Hepatocyte (in vitro differentiated cells): ENCODE measurements around the gene MRPL53. TPM values are rescaled to one million over a fixed set of nuclear protein-coding genes. Genes with fewer than 3 reads are reported as not detected.

Source experiments
- DNase-seq: peaks from one replicate; pipeline ENCODE4 v3.0.0-alpha.2; 2016; ENCODE audit warnings: low spot score
- H2AFZ ChIP-seq: fragments of 200-600 bp; sonication (generic); 2 replicates; pipeline ENCODE4 v1.6.0; 2016; ENCODE audit warnings: antibody characterized with exemption, mild to moderate bottlenecking
- H3K27ac ChIP-seq: fragments of 200-600 bp; sonication (generic); 2 replicates; pipeline ENCODE4 v1.5.1; 2016; ENCODE audit warnings: mild to moderate bottlenecking
- H3K27me3 ChIP-seq: fragments of 200-600 bp; sonication (generic); 2 replicates; pipeline ENCODE4 v1.6.1; 2016
- H3K36me3 ChIP-seq: fragments of 200-600 bp; sonication (generic); replicated peaks from 2 replicates; pipeline ENCODE4 v1.5.1; 2016; ENCODE audit warnings: low read depth; ENCODE audit not compliant: insufficient read depth
- H3K4me1 ChIP-seq: fragments of 200-600 bp; sonication (generic); 2 replicates; pipeline ENCODE4 v1.5.1; 2016; ENCODE audit warnings: mild to moderate bottlenecking, moderate library complexity; ENCODE audit not compliant: insufficient read depth
- H3K4me2 ChIP-seq: fragments of 200-600 bp; sonication (generic); 2 replicates; pipeline ENCODE4 v1.6.0; 2016
- H3K4me3 ChIP-seq: fragments of 200-600 bp; sonication (generic); 2 replicates; pipeline ENCODE4 v1.5.1; 2016; ENCODE audit warnings: mild to moderate bottlenecking
- H3K79me2 ChIP-seq: fragments of 200-600 bp; sonication (generic); 2 replicates; pipeline ENCODE4 v1.6.0; 2017; ENCODE audit warnings: mild to moderate bottlenecking
- H3K9me2 ChIP-seq: fragments of 200-600 bp; sonication (generic); replicated peaks from 2 replicates; pipeline ENCODE4 v1.6.0; 2017; ENCODE audit warnings: mild to moderate bottlenecking; ENCODE audit not compliant: insufficient read depth
- H3K9me3 ChIP-seq: fragments of 200-600 bp; sonication (generic); 2 replicates; pipeline ENCODE4 v1.5.1; 2016; ENCODE audit warnings: low read depth, mild to moderate bottlenecking
- H4K20me1 ChIP-seq: fragments of 200-600 bp; sonication (generic); 2 replicates; pipeline ENCODE4 v1.6.0; 2016; ENCODE audit warnings: mild to moderate bottlenecking; ENCODE audit not compliant: insufficient read depth, poor library complexity, severe bottlenecking
- EZH2 ChIP-seq: fragments of 200-600 bp; sonication (generic); IDR thresholded peaks from 2 replicates; pipeline ENCODE4 v1.6.1; 2016; ENCODE audit warnings: antibody characterized with exemption, mild to moderate bottlenecking, borderline replicate concordance
- EZH2phosphoT487 ChIP-seq: fragments of 200-600 bp; sonication (generic); IDR thresholded peaks from one replicate; pipeline ENCODE4 v1.6.1; 2018; ENCODE audit warnings: antibody characterized with exemption, mild to moderate bottlenecking, low read depth, moderate library complexity; ENCODE audit not compliant: unreplicated experiment, severe bottlenecking
- WGBS: methylation state at CpG from one replicate; pipeline ENCODE4 v1.1.6; 2016; ENCODE audit warnings: low lambda C conversion rate; ENCODE audit errors: missing lambda C conversion rate; 5-methylcytosine and 5-hydroxymethylcytosine counted together
- polyA plus RNA-seq: library from polyadenylated mRNA; unstranded; fragments of >200 nt; fragmentation: Nextera tagmentation; extraction: Ambion mirVana; gene quantifications from 2 replicates; pipeline ENCODE4 v1.2.1, GENCODE V29; 2016
- total RNA-seq: library from RNA; depleted of rRNA; stranded (reverse); fragments of >200 nt; gene quantifications from 2 replicates; pipeline ENCODE4 v1.2.3, GENCODE V29; 2014
- TF ChIP-seq, protein P1 (sequence below): fragments of 200-600 bp; sonication (generic); IDR thresholded peaks from 2 replicates; pipeline ENCODE4 v1.5.1; 2016; ENCODE audit warnings: antibody characterized with exemption, mild to moderate bottlenecking; ENCODE audit not compliant: poor library complexity

MRPL53 gene
- total and polyA plus RNA-seq, 2 experiments from 2014 or later: 23.4 to 95.9 TPM

DNA sequence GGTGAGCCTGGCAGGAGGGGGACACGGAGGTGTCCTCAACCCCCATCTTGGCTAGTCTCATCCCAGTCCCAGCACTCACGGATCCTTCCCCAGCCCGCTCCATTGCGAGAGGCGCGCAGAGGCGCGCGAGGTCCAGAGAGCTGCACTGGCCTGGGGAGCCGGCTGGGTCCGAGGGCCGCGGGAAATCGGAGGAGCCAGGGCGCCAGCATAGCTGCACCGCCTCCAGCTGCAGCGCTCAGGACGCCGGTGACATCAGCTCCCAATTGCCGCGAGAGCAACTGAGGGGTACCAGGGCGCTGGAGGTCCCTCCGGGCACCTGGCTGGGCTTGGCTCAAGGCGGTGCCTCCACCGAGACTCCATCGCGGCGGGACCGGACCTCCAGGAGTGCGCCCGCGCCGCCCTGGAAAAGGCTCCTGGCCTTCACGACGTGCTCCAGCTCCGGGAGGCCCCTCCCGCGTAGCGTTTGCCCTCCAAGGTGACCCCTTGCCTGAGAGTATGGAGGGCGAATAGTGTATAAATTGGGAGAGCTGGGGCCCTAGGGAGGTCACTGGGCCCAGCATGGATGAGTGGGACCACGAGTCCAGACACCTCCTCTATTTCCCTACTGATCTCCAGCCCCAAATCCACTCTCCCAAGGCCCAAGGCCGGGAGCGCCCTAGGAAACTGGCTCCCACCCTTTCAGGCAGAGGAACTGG, 36.2 kb downstream of the MRPL53 start:
- no peaks in the 10 kb centered on the region for H3K36me3 ChIP-seq
- WGBS: 98% methylated on average over 43 of the region's 43 CpGs
- H3K79me2 ChIP-seq: peaks cover 80% of the 10 kb centered on the region
- H3K4me2 ChIP-seq: no peak overlapping the region
- no peaks in the 10 kb centered on the region for H3K9me2 ChIP-seq
- DNase-seq: no peak
- H3K9me3 ChIP-seq: no peaks in the 10 kb centered on the region
- peaks cover 16% of the 10 kb centered on the region for H3K4me1 ChIP-seq
- TF ChIP-seq, protein P1, sequence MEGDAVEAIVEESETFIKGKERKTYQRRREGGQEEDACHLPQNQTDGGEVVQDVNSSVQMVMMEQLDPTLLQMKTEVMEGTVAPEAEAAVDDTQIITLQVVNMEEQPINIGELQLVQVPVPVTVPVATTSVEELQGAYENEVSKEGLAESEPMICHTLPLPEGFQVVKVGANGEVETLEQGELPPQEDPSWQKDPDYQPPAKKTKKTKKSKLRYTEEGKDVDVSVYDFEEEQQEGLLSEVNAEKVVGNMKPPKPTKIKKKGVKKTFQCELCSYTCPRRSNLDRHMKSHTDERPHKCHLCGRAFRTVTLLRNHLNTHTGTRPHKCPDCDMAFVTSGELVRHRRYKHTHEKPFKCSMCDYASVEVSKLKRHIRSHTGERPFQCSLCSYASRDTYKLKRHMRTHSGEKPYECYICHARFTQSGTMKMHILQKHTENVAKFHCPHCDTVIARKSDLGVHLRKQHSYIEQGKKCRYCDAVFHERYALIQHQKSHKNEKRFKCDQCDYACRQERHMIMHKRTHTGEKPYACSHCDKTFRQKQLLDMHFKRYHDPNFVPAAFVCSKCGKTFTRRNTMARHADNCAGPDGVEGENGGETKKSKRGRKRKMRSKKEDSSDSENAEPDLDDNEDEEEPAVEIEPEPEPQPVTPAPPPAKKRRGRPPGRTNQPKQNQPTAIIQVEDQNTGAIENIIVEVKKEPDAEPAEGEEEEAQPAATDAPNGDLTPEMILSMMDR: no peak
- no peak for TF ChIP-seq EZH2
- TF ChIP-seq EZH2phosphoT487: no peak
- no peak overlapping the region for H3K4me3 ChIP-seq
- no peak overlapping the region for H3K27ac ChIP-seq
- no peak overlapping the region for H2AFZ ChIP-seq
- H4K20me1 ChIP-seq: peaks cover 46% of the 10 kb centered on the region
- H3K27me3 ChIP-seq: no peaks in the 10 kb centered on the region

DNA sequence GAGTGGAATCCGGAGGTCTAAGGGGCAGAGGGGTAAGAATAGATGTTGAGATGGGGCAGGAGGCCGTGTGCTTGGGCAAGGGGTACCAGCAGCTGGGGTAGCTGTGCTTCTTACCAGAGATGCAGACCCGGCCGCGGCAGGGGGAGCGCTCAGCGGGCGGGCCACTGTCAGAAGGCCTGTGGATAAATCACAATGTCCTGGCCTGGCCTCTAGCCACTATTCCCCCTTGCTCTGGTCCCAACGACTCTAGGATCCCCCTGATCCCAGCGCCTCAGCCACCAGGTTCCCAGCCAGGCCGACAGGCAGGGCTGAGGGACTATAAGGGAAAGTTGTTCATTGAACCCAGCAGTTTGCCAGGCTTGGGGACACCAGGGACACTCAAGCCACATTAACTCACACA, 42.0 kb downstream of the MRPL53 start:
- Histone ChIP-seq H3K27ac (peak overlapping the region; percentile 69), H3K4me2 (no peak overlapping the region)
- TF ChIP-seq EZH2phosphoT487 (no peak), EZH2 (no peak)
- TF ChIP-seq, protein P1: no peak

GRCh38 chr2:74429487-74430451, 42.7 kb downstream of the MRPL53 start:
- Histone ChIP-seq H3K36me3 (no peaks in the 10 kb centered on the region), H3K27ac (peak overlapping the region; percentile 69), H3K27me3 (no peaks in the 10 kb centered on the region), H3K9me2 (no peaks in the 10 kb centered on the region), H3K4me1 (peaks cover 16% of the 10 kb centered on the region), H3K9me3 (no peaks in the 10 kb centered on the region), H3K79me2 (peaks cover 29% of the 10 kb centered on the region), H3K4me2 (no peak overlapping the region), H3K4me3 (no peak overlapping the region), H2AFZ (no peak overlapping the region), H4K20me1 (peaks cover 12% of the 10 kb centered on the region)
- TF ChIP-seq EZH2phosphoT487 (no peak), EZH2 (no peak)
- TF ChIP-seq, protein P1: no peak
- peak; percentile 54 for DNase-seq
- WGBS: 85% methylated on average over 18 of the region's 18 CpGs

More for the DNA sequence above, 42.0 kb downstream of the MRPL53 start:
- H3K9me3 ChIP-seq: no peaks in the 10 kb centered on the region
- H3K9me2 ChIP-seq: no peaks in the 10 kb centered on the region
- no peak overlapping the region for H3K4me3 ChIP-seq
- peaks cover 16% of the 10 kb centered on the region for H3K4me1 ChIP-seq
- H3K27me3 ChIP-seq: no peaks in the 10 kb centered on the region
- H4K20me1 ChIP-seq: peaks cover 14% of the 10 kb centered on the region
- WGBS: 94% methylated on average over 11 of the region's 11 CpGs
- H3K36me3 ChIP-seq: no peaks in the 10 kb centered on the region
- no peak overlapping the region for H2AFZ ChIP-seq
- DNase-seq: no peak
- peaks cover 37% of the 10 kb centered on the region for H3K79me2 ChIP-seq
